Trophoblast cell (in vitro differentiated cells and primary cell): ENCODE results near the gene TAGLN3.

Experiments used
- DNase-seq, 2 donors: peaks; one replicate each; pipeline ENCODE4 v3.0.0-alpha.2; 2016
- H2AFZ ChIP-seq: 2 replicates; pipeline ENCODE4 v1.6.1; 2013; ENCODE audit warnings: low read length, moderate library complexity, mild to moderate bottlenecking; ENCODE audit not compliant: insufficient read depth, poor library complexity
- H2AK5ac ChIP-seq: 2 replicates; pipeline ENCODE4 v1.6.1; 2013; ENCODE audit warnings: mild to moderate bottlenecking, low read length
- H2BK120ac ChIP-seq: 2 replicates; pipeline ENCODE4 v1.6.1; 2013; ENCODE audit warnings: low read length, mild to moderate bottlenecking, moderate library complexity; ENCODE audit not compliant: insufficient read depth, poor library complexity
- H2BK12ac ChIP-seq: 2 replicates; pipeline ENCODE4 v1.6.1; 2013; ENCODE audit warnings: mild to moderate bottlenecking, low read length, moderate library complexity
- H2BK5ac ChIP-seq: 2 replicates; pipeline ENCODE4 v1.6.1; 2013; ENCODE audit warnings: low read length, low read depth, moderate library complexity, mild to moderate bottlenecking; ENCODE audit not compliant: poor library complexity
- H3K14ac ChIP-seq: 2 replicates; pipeline ENCODE4 v1.6.1; 2013; ENCODE audit warnings: mild to moderate bottlenecking, low read length
- H3K18ac ChIP-seq: 2 replicates; pipeline ENCODE4 v1.6.1; 2013; ENCODE audit warnings: mild to moderate bottlenecking, low read length
- H3K23ac ChIP-seq: 2 replicates; pipeline ENCODE4 v1.6.1; 2013; ENCODE audit warnings: low read length
- H3K27ac ChIP-seq: 2 replicates; pipeline ENCODE4 v1.5.1; 2013; ENCODE audit warnings: low read depth, mild to moderate bottlenecking, inconsistent platforms, low read length, moderate library complexity
- H3K27me3 ChIP-seq: 2 replicates; pipeline ENCODE4 v1.6.1; 2013; ENCODE audit warnings: inconsistent platforms, mild to moderate bottlenecking, low read length, moderate library complexity; ENCODE audit not compliant: insufficient read depth
- H3K36me3 ChIP-seq, 2 experiments: 1 replicate in 1 of 2; 2 replicates in 1 of 2; pipeline ENCODE4 v1.6.1; 2013; ENCODE audit warnings: low read length in 2 of 2, mild to moderate bottlenecking in 2 of 2, moderate library complexity in 1 of 2; ENCODE audit not compliant: insufficient read depth in 2 of 2, control insufficient read depth in 1 of 2
- H3K4ac ChIP-seq: 2 replicates; pipeline ENCODE4 v1.6.1; 2013; ENCODE audit warnings: low read depth, mild to moderate bottlenecking, low read length, moderate library complexity
- H3K4me1 ChIP-seq, 2 experiments: 1 replicate in 1 of 2; 2 replicates in 1 of 2; pipeline ENCODE4 v1.6.1; 2013; ENCODE audit warnings: low read length in 2 of 2, mild to moderate bottlenecking in 2 of 2, moderate library complexity in 1 of 2; ENCODE audit not compliant: insufficient read depth in 2 of 2, control insufficient read depth in 1 of 2
- H3K4me2 ChIP-seq: 2 replicates; pipeline ENCODE4 v1.6.1; 2013; ENCODE audit warnings: inconsistent platforms, mild to moderate bottlenecking, low read length, moderate library complexity
- H3K4me3 ChIP-seq: 2 replicates; pipeline ENCODE4 v1.5.1; 2013; ENCODE audit warnings: mild to moderate bottlenecking, low read depth, low read length, inconsistent platforms
- H3K79me1 ChIP-seq: one replicate; pipeline ENCODE4 v1.6.1; 2013; ENCODE audit warnings: low read length
- H3K79me2 ChIP-seq: 2 replicates; pipeline ENCODE4 v1.6.1; 2013; ENCODE audit warnings: low read length, mild to moderate bottlenecking; ENCODE audit not compliant: control insufficient read depth, insufficient read depth, poor library complexity
- H3K9ac ChIP-seq: 2 replicates; pipeline ENCODE4 v1.6.1; 2013; ENCODE audit warnings: mild to moderate bottlenecking, low read length
- H3K9me3 ChIP-seq: 2 replicates; pipeline ENCODE4 v1.6.1; 2013; ENCODE audit warnings: low read depth, mild to moderate bottlenecking, control low read depth, inconsistent platforms, low read length; ENCODE audit not compliant: insufficient read depth
- H4K12ac ChIP-seq: 2 replicates; pipeline ENCODE4 v1.6.1; 2013; ENCODE audit warnings: low read depth, mild to moderate bottlenecking, low read length, moderate library complexity
- H4K8ac ChIP-seq: 2 replicates; pipeline ENCODE4 v1.6.1; 2013; ENCODE audit warnings: low read depth, mild to moderate bottlenecking, low read length, moderate library complexity
- H4K91ac ChIP-seq: one replicate; pipeline ENCODE4 v1.6.1; 2013; ENCODE audit warnings: low read depth, mild to moderate bottlenecking, low read length, moderate library complexity
- WGBS: extraction: QIAGEN DNeasy Blood & Tissue Kit; methylation state at CpG from one replicate; pipeline ENCODE4 v1.1.7; 2013; ENCODE audit warnings: missing lambda C conversion rate; ENCODE audit not compliant: insufficient read length, insufficient coverage; ENCODE audit errors: extremely low coverage; 5-methylcytosine and 5-hydroxymethylcytosine counted together

Gene TAGLN3

DNA sequence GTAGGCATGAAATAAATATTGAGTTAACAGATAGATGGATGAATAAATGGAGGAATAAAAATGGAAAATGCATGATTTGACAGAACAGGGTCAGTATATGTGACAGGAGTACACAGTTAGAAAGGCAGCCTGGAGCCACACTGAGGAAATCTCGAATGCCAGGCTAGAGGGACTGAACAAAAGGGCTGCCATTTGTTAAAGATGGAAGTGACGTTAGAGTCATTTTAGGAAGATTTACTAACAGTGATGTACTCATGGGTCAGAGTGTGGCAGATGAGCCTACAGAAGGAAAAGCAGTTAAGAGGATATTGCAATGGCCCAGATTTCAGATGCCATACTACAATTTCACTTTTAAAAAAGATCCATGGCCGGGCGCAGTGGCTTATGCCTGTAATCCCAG is 28.4 kb downstream of the TAGLN3 start:
- Histone ChIP-seq H3K79me1 (no peaks in the 10 kb centered on the region), H3K36me3 (no peaks in the 10 kb centered on the region), H4K8ac (no peak overlapping the region), H2BK5ac (no peak overlapping the region), H4K12ac (no peak overlapping the region), H3K23ac (no peak overlapping the region), H2AFZ (no peak overlapping the region), H3K27me3 (no peaks in the 10 kb centered on the region), H3K14ac (no peak overlapping the region), H3K79me2 (no peaks in the 10 kb centered on the region), H2BK120ac (no peak overlapping the region), H3K4ac (no peak overlapping the region), H3K9me3 (no peaks in the 10 kb centered on the region), H3K4me1 (no peaks in the 10 kb centered on the region), H2BK12ac (no peak overlapping the region), H3K18ac (no peak overlapping the region), H3K4me2 (no peak overlapping the region), H4K91ac (no peak overlapping the region), H3K4me3 (no peak overlapping the region), H3K27ac (no peak overlapping the region), H3K9ac (no peak overlapping the region), H2AK5ac (no peak overlapping the region)
- no peak for DNase-seq
- no CpG with 5 or more reads among the region's 4 CpGs for WGBS

- no peak overlapping the region for H3K9ac ChIP-seq
- H3K79me1 ChIP-seq = no peaks in the 10 kb centered on the region
- no peaks in the 10 kb centered on the region for H3K9me3 ChIP-seq
- H2BK12ac ChIP-seq = no peak overlapping the region
- no peak overlapping the region for H4K12ac ChIP-seq
- H4K8ac ChIP-seq = no peak overlapping the region
- no peak for DNase-seq
- H3K4me2 ChIP-seq = no peak overlapping the region
- H3K27me3 ChIP-seq = no peaks in the 10 kb centered on the region
- H3K14ac ChIP-seq = no peak overlapping the region
- H3K79me2 ChIP-seq = no peaks in the 10 kb centered on the region
- H2AK5ac ChIP-seq = no peak overlapping the region
- H3K27ac ChIP-seq = no peak overlapping the region
- H2BK5ac ChIP-seq = no peak overlapping the region
- no peak overlapping the region for H3K4ac ChIP-seq
- no peak overlapping the region for H2BK120ac ChIP-seq
- no peak overlapping the region for H3K4me3 ChIP-seq
- no peak overlapping the region for H4K91ac ChIP-seq
- H3K23ac ChIP-seq = no peak overlapping the region
- no peaks in the 10 kb centered on the region for H3K4me1 ChIP-seq
- H3K36me3 ChIP-seq = no peaks in the 10 kb centered on the region
- H3K18ac ChIP-seq = no peak overlapping the region
- H2AFZ ChIP-seq = no peak overlapping the region
- WGBS = no CpG with 5 or more reads among the region's 4 CpGs
Observed at GRCh38 chr3:112027826-112028225, 29.1 kb downstream of the TAGLN3 start.

DNA sequence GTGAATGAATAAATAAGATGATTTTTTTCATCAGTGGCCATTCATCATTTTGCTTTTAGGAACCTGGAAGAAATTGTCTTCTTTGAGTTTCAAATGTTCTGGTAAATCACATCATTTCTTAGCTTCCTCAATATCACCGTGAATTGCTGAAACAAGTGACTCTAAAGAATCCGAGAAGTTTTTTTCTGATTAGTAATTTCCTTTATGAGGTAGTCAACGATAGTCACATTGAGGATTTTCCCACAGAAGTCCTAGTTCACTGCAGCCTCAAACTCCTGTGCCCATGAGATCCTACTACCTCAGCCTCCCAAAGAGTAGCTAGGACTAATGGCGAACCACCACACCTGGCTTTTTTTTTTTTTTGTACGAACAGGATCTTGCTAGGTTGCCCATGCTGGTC is 32.2 kb downstream of the TAGLN3 start:
- H4K12ac ChIP-seq = no peak overlapping the region
- H4K8ac ChIP-seq = no peak overlapping the region
- H3K4me2 ChIP-seq = no peak overlapping the region
- no peak overlapping the region for H3K4ac ChIP-seq
- no peak overlapping the region for H2BK5ac ChIP-seq
- H3K27me3 ChIP-seq = no peaks in the 10 kb centered on the region
- no peaks in the 10 kb centered on the region for H3K36me3 ChIP-seq
- no peaks in the 10 kb centered on the region for H3K79me2 ChIP-seq
- H3K79me1 ChIP-seq = no peaks in the 10 kb centered on the region
- no peak for DNase-seq
- H3K18ac ChIP-seq = no peak overlapping the region
- no peaks in the 10 kb centered on the region for H3K4me1 ChIP-seq
- H3K14ac ChIP-seq = no peak overlapping the region
- H3K9me3 ChIP-seq = no peaks in the 10 kb centered on the region
- no peak overlapping the region for H2BK12ac ChIP-seq
- H2AK5ac ChIP-seq = no peak overlapping the region
- H3K23ac ChIP-seq = no peak overlapping the region
- no peak overlapping the region for H4K91ac ChIP-seq
- H3K27ac ChIP-seq = no peak overlapping the region
- H3K4me3 ChIP-seq = no peak overlapping the region
- WGBS = no CpG with 5 or more reads among the region's 5 CpGs
- no peak overlapping the region for H2BK120ac ChIP-seq
- no peak overlapping the region for H2AFZ ChIP-seq
- no peak overlapping the region for H3K9ac ChIP-seq

DNA sequence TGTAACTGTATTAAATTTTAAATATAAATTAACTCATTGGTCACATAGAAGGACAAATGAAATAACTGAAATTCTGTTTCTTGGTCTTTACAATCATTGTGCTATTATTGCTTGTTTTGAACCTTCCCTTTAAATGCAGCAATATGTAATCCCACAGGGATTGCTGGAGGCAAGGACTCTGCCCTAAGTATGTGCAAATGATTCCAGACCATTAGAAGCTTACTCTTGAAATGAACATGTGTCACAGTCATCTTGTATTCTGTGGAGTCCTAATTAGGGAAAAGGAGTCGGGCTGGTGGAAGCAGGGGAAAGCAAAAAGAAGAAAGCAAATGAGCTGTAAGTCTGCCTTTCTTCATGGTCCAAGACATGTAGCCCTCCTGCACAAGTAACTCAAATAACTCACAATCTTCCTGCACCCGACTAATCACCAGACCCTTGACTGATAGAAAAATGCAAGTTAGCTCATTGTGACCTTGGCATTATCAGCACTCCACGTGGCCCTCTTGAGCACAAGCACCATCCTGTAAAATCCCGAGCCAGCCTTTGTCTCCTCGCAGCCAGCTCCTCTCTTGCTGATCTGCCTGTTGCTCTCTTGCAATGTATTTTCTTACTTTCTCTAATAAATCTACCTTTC is 33.5 kb downstream of the TAGLN3 start:
- Histone ChIP-seq H3K27ac (no peak overlapping the region), H2BK120ac (no peak overlapping the region), H2BK12ac (no peak overlapping the region), H3K23ac (no peak overlapping the region), H3K14ac (no peak overlapping the region), H2AK5ac (no peak overlapping the region), H4K8ac (no peak overlapping the region), H3K36me3 (no peaks in the 10 kb centered on the region), H3K18ac (no peak overlapping the region), H3K4me2 (no peak overlapping the region), H3K9ac (no peak overlapping the region), H3K27me3 (no peaks in the 10 kb centered on the region), H2BK5ac (no peak overlapping the region), H2AFZ (no peak overlapping the region), H3K79me2 (no peaks in the 10 kb centered on the region), H3K4me1 (no peaks in the 10 kb centered on the region), H3K9me3 (no peaks in the 10 kb centered on the region), H3K79me1 (no peaks in the 10 kb centered on the region), H3K4me3 (no peak overlapping the region), H4K91ac (no peak overlapping the region), H4K12ac (no peak overlapping the region), H3K4ac (no peak overlapping the region)
- WGBS = no CpG with 5 or more reads among the region's 5 CpGs
- DNase-seq = no peak
